Ishikawa (cell line): ENCODE data around the gene FSTL4.
A peak's percentile ranks its signal among the peaks of the same experiment; 100 is the strongest.

Experiments used
- CEBPB ChIP-seq: IDR thresholded peaks from 2 replicates; pipeline ENCODE4 v1.6.1; 2012
- CREB1 ChIP-seq: IDR thresholded peaks from 2 replicates; pipeline ENCODE4 v1.6.1; 2012; ENCODE audit warnings: low read depth
- EGR1 ChIP-seq: IDR thresholded peaks from 2 replicates; pipeline ENCODE4 v1.6.1; 2012
- EP300 ChIP-seq: IDR thresholded peaks from 2 replicates; pipeline ENCODE4 v1.6.1; 2012; ENCODE audit warnings: borderline replicate concordance
- FOXM1 ChIP-seq: IDR thresholded peaks from 2 replicates; pipeline ENCODE4 v1.6.1; 2012; ENCODE audit warnings: low read depth, borderline replicate concordance
- NFIC ChIP-seq: IDR thresholded peaks from 2 replicates; pipeline ENCODE4 v1.6.1; 2012
- RAD21 ChIP-seq: IDR thresholded peaks from 2 replicates; pipeline ENCODE4 v1.6.1; 2012; ENCODE audit warnings: low read depth
- TAF1 ChIP-seq: IDR thresholded peaks from 2 replicates; pipeline ENCODE4 v1.6.1; 2012; ENCODE audit warnings: low read depth, mild to moderate bottlenecking
- TCF12 ChIP-seq: IDR thresholded peaks from 2 replicates; pipeline ENCODE4 v1.6.1; 2012; ENCODE audit warnings: low read depth
- TEAD4 ChIP-seq: IDR thresholded peaks from 2 replicates; pipeline ENCODE4 v1.6.1; 2012
- YY1 ChIP-seq: IDR thresholded peaks from 2 replicates; pipeline ENCODE4 v1.6.1; 2012; ENCODE audit warnings: low read depth
- ZBTB7A ChIP-seq: IDR thresholded peaks from 2 replicates; pipeline ENCODE4 v1.6.1; 2012; ENCODE audit warnings: low read depth
- TF ChIP-seq, protein P1 (sequence below): IDR thresholded peaks from 2 replicates; pipeline ENCODE4 v1.6.1; 2012
- TF ChIP-seq, protein P2 (sequence below): IDR thresholded peaks from 2 replicates; pipeline ENCODE4 v1.6.1; 2012; ENCODE audit warnings: low read depth, mild to moderate bottlenecking
- TF ChIP-seq, protein P3 (sequence below): IDR thresholded peaks from 2 replicates; pipeline ENCODE4 v1.6.1; 2012

The FSTL4 gene

DNA sequence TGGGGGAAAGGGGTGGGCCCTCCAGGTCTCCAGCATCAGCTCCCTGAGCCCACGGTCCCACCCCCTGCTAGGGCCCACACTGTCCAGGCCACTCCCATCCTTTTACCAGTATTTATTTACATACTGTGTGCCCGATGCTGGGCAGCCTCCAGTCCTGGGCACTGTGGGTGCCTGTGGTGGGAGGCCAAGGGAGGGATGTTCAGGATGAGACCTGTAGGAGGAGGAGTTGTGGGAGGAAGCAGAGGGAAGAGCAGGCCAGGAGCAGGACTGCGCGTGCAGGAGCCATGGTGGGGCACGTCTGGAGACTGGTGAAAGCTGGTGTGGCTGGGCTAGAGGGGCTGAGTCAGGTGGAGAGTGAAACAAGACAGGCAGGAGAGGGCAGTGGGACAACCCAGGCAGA lies 293.1 kb downstream of the FSTL4 start:
- TF ChIP-seq NFIC: no peak
- TF ChIP-seq CEBPB: no peak
- no peak for TF ChIP-seq ZBTB7A
- TF ChIP-seq, protein P1, sequence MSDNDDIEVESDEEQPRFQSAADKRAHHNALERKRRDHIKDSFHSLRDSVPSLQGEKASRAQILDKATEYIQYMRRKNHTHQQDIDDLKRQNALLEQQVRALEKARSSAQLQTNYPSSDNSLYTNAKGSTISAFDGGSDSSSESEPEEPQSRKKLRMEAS: no peak
- no peak for TF ChIP-seq TEAD4
- TF ChIP-seq YY1: no peak
- TF ChIP-seq EGR1: no peak
- TF ChIP-seq, protein P2, sequence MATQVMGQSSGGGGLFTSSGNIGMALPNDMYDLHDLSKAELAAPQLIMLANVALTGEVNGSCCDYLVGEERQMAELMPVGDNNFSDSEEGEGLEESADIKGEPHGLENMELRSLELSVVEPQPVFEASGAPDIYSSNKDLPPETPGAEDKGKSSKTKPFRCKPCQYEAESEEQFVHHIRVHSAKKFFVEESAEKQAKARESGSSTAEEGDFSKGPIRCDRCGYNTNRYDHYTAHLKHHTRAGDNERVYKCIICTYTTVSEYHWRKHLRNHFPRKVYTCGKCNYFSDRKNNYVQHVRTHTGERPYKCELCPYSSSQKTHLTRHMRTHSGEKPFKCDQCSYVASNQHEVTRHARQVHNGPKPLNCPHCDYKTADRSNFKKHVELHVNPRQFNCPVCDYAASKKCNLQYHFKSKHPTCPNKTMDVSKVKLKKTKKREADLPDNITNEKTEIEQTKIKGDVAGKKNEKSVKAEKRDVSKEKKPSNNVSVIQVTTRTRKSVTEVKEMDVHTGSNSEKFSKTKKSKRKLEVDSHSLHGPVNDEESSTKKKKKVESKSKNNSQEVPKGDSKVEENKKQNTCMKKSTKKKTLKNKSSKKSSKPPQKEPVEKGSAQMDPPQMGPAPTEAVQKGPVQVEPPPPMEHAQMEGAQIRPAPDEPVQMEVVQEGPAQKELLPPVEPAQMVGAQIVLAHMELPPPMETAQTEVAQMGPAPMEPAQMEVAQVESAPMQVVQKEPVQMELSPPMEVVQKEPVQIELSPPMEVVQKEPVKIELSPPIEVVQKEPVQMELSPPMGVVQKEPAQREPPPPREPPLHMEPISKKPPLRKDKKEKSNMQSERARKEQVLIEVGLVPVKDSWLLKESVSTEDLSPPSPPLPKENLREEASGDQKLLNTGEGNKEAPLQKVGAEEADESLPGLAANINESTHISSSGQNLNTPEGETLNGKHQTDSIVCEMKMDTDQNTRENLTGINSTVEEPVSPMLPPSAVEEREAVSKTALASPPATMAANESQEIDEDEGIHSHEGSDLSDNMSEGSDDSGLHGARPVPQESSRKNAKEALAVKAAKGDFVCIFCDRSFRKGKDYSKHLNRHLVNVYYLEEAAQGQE: no peak
- TF ChIP-seq TAF1: no peak
- TF ChIP-seq TCF12: no peak
- no peak for TF ChIP-seq CREB1

DNA sequence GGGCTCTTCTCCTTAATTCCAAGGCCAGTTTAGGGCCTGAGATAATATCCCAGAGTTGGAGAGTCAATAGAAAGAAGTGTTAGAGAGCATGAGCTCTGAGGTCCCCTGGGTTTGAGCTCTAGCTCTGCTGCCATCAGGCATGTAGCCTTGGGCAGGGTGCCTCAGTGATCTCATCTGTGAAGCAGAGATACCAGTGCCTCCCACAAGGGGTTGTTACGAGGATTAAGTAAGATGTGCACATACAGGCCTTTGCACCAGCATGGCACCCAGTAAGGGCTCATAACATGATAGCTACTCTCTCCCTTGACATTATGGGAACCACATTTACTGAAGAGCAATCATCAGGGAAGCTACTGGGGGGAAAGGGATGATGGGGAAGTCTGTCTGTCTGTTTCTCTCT lies 294.8 kb downstream of the FSTL4 start:
- TF ChIP-seq, protein P3, sequence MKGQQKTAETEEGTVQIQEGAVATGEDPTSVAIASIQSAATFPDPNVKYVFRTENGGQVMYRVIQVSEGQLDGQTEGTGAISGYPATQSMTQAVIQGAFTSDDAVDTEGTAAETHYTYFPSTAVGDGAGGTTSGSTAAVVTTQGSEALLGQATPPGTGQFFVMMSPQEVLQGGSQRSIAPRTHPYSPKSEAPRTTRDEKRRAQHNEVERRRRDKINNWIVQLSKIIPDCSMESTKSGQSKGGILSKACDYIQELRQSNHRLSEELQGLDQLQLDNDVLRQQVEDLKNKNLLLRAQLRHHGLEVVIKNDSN: no peak
- TF ChIP-seq EP300: no peak
- TF ChIP-seq EGR1: no peak
- TF ChIP-seq TCF12: no peak
- TF ChIP-seq FOXM1: no peak

DNA sequence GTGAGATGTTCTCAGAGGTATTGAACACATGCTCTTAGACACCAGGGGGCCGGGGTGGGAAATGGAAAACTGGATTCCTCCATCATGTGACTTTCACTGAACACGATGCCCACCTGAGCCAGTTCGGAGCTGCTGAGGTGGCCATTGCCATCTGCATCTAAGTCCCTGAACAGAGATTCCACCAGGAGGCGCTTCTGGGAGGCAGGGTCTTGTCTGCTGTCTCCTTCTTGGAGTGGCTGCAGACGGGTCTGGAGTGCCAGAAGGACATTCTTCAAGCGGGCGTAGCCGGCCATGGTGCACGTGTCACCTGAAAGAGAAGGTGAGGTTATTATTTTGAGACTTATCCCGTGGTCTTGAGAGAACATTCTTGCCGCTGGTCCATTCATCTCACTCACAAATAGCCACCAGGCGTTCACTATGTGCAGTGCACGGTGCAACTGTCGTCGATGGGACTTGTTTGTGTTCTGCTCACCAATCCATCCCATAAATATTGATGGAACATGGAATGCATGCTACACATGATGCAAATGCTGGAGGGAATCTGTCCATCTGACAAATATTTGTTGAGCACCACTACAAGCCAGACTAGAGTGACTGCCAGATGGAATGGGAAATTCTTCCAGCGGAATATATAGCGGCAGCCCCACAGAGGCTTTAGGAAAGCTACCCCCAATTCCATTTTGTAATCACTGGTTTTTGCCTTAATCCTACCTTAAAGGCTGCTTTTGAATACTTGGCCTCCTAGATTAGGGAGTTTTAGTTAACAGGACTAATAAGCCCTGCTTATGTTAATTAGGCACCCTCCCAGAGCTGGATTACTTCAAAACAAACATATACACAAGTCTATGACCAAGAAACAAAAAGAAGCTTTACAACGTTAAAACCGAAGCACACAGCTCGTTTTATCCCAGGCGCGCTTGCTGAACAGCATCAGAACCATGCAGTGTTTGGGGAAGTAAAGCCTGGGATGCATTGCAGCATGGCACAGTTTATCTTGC lies 295.7 kb downstream of the FSTL4 start:
- TF ChIP-seq YY1 (no peak), RAD21 (peak; percentile 42), TCF12 (no peak)

- TF ChIP-seq, protein P3: no peak
- TF ChIP-seq, protein P1: no peak
- TF ChIP-seq ZBTB7A: no peak
- TF ChIP-seq CREB1: no peak
- TF ChIP-seq NFIC: no peak
- no peak for TF ChIP-seq FOXM1
- TF ChIP-seq EP300: no peak
- no peak for TF ChIP-seq TAF1
- no peak for TF ChIP-seq EGR1
- no peak for TF ChIP-seq YY1
Measured at GRCh38 chr5:133314086-133314485, 298.3 kb downstream of the FSTL4 start.

GRCh38 chr5:133311176-133311575 lies 301.2 kb downstream of the FSTL4 start:
- TF ChIP-seq TCF12 (no peak), ZBTB7A (no peak)

- TF ChIP-seq, protein P1: no peak
- TF ChIP-seq, protein P2: no peak
- TF ChIP-seq RAD21 (no peak), TCF12 (no peak), CEBPB (no peak), EP300 (no peak), YY1 (no peak), NFIC (no peak), EGR1 (no peak), TEAD4 (no peak), FOXM1 (no peak), CREB1 (no peak), TAF1 (no peak), ZBTB7A (no peak)
- TF ChIP-seq, protein P3: no peak
Measured at GRCh38 chr5:133309984-133310621, 302.2 kb downstream of the FSTL4 start.
